ENCODE measurements around the gene TEX44.

- TF ChIP-seq POLR2AphosphoS5 (IDR thresholded peaks at IDR 0.05; ENCODE audit: low read depth, low read length) (no peak), POU2F2 (IDR thresholded peaks at IDR 0.05; ENCODE audit: low read depth, low read length) (no peak)
Measured at GRCh38 chr2:231568098-231568784, 24.4 kb upstream of the TEX44 start.

Data from GM12891 (cell line).